Glomerular visceral epithelial cell (primary cell): ENCODE measurements around the gene GJB1.

Source experiments
- DNase-seq: peaks from one replicate; pipeline ENCODE4 v3.0.0-alpha.2; 2016; ENCODE audit errors: extremely low spot score

The GJB1 gene

GRCh38 chrX:71215338-71215912, 7.6 kb upstream of the GJB1 start:
- DNase-seq: no peak

GRCh38 chrX:71216485-71216884, 6.5 kb upstream of the GJB1 start:
- no peak for DNase-seq

DNA sequence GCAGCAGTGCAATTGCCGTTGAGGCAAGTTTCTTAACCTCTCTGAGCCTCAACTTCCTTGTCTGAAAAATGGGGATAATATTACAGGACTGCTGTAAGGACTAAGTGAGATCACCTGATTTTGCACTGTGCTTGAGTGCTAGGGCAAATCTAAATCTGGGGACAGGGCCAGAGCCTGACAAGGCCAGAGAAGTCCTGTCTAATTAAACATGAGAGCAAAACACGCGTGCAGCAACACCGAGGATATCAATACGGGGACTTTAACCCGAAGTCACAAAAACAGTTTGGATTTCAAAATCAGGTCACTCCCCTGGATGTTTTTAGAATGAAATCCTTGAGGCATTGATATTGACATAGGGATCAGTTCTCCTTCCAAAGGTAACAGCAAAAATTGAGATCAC, 5.7 kb upstream of the GJB1 start:
- no peak for DNase-seq

DNA sequence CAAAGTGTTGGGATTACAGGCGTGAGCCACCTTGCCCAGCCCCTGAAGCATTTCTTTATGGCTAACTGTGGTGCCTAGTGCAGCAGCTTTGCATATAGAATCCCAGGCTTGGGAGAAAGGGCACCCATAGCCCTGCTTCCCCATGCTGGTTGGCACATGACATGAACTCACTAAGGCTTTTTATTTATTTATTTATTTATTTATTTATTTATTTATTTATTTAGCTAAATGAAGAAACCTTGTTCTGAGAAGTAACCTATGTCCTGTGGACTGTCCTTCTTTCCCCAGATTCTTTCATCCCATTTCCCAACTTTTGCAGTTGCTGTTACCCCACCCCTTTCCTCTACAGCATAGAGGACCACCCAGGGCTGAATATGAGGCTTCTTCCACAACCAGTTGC, 1.9 kb upstream of the GJB1 start:
- no peak for DNase-seq

DNA sequence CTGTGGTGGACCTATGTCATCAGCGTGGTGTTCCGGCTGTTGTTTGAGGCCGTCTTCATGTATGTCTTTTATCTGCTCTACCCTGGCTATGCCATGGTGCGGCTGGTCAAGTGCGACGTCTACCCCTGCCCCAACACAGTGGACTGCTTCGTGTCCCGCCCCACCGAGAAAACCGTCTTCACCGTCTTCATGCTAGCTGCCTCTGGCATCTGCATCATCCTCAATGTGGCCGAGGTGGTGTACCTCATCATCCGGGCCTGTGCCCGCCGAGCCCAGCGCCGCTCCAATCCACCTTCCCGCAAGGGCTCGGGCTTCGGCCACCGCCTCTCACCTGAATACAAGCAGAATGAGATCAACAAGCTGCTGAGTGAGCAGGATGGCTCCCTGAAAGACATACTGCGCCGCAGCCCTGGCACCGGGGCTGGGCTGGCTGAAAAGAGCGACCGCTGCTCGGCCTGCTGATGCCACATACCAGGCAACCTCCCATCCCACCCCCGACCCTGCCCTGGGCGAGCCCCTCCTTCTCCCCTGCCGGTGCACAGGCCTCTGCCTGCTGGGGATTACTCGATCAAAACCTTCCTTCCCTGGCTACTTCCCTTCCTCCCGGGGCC, 1.2 kb downstream of the GJB1 start:
- DNase-seq: no peak

- DNase-seq: no peak
Observed at GRCh38 chrX:71225009-71225408, 2.0 kb downstream of the GJB1 start.

GRCh38 chrX:71225676-71226075, 2.7 kb downstream of the GJB1 start:
- no peak for DNase-seq

GRCh38 chrX:71227370-71228062, 4.5 kb downstream of the GJB1 start:
- no peak for DNase-seq

GRCh38 chrX:71228063-71228642, 5.1 kb downstream of the GJB1 start:
- no peak for DNase-seq

DNA sequence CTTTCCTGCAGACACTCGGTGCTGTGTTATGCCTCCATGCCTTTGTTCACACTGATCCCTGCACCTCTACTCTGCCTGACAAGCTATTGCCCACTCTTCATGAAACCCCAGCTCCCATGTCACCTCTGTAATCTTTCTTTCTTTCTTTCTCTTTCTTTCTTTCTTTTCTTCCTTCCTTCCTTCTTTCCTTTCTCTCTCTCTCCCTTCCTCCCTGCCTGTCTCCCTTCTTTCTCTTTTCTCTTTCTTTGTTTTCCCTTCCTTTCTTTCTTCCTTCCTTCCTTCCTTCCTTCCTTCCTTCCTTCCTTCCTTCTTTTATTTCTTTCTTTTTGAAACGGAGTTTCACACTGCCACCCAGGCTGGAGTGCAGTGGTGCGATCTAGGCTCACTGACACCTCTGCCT, 12.5 kb downstream of the GJB1 start:
- no peak for DNase-seq

GRCh38 chrX:71236836-71237235, 13.8 kb downstream of the GJB1 start:
- DNase-seq: no peak

DNA sequence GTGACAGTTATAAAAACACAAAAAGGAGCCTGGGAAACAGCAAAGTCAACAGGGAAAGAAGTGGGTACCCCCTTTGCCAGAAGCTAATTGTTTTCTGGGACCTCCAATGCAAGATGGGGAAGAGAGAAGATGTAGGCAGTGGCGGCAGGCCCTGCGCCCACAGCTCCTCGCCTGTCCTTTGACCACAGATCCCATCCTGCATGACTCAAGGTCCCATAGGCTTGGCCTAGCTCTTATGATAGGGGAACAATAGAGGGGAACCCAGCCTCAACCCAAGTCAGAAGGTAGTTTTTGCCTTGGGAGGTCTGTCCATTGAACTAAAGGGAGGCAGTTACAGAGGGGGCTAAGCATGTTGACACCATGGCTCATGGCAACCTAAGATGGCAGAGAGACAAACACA, 16.8 kb downstream of the GJB1 start:
- DNase-seq: no peak

DNA sequence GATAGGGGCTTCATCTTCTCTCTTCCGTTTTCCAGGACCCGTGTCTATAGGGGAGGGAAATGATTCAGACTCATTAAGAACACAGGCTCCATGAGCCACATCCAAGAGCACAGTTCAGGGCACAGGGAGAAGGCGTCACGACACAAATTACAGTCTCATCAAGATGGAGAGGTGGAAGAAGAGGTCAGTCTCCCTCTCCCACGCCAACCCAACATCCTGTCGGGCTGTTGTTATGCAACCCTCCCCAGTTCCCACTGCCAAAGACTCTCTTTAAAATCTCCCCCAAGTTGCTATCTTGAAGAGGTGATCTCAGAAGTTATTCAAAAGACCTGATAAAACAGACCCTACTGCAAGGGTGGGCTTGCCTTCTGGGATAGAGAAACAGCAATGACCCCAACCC, 18.3 kb downstream of the GJB1 start:
- no peak for DNase-seq

DNA sequence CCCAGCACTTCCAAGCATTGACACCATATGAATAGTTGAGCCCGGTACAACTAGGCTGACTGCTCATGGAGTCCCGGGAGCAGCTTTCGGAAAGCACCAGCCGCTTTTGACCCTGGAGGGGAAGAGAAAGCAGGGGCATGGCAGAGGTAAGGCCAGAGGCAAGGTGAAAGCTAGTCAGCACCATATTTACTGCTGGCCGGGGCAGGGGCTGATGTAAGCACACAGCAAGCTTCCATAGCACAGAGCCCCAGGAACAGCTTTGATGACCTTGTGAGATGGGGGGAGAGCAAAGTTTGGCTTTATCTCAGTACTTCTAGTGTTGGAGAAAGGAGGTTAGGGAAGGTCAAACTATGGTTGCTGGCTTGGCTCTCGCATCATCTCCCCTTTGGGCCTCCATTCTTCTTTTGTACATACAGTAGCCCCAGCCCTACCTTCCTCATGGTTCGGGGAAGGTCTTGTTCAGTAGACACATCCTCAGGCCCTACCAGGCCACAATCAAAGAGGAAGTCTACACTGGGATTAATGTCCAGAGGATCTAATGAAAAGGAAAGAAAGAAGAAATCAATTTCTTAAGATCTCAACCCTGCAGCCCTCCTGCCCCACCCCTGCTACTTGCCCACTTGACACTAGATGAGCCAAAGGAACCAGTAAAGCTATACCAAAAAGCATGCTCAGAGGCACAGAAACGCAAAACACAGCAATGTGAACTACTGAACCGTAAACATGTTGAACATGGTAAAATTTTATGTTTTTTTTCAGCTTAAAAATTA, 21.5 kb downstream of the GJB1 start:
- no peak for DNase-seq

GRCh38 chrX:71245159-71245558, 22.1 kb downstream of the GJB1 start:
- no peak for DNase-seq

DNA sequence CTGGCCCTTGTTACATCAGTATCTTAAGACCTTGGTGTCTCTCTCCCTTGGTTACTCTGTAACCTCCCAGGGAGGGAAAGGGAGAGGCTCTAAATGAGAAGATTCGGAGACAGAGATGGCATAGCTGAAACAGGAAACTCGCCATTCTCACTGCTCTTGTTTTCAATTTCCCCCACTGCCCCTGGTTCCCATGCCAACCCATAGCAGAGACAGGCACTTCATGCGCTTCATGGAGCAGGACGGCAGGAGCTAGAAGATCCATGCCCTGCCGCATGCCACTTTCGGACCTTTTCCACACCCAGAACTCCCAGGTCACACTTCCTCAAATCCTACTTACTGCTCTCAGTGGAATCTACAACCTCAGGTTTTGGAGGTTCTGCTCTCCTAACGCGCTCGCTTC, 27.8 kb downstream of the GJB1 start:
- no peak for DNase-seq

GRCh38 chrX:71251466-71251973, 28.5 kb downstream of the GJB1 start:
- no peak for DNase-seq

DNA sequence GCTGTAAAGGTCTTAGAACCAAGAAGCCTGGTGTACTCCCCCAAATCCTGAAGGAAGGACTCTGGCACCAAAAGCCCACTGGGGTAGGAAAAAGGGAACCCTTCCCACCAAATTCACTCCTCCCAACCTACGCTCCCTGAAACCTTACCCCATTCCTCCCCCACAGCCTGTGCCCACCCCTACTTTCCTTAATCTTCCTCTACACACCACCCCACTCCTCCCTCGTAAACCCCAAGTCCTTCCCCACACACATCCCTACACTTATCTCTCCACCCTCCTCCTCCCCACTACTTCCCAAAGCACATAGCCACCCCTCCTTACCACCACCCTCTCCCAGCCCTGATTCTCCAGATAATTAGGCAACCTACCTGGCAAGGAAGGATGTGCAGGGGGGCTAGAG, 29.2 kb downstream of the GJB1 start:
- no peak for DNase-seq

- peak; percentile 44 for DNase-seq
Observed at GRCh38 chrX:71253253-71254091, 30.4 kb downstream of the GJB1 start.

- DNase-seq: peak; percentile 79
Observed at GRCh38 chrX:71254092-71254963, 31.3 kb downstream of the GJB1 start, which contains the start of gene ZMYM3. ZMYM3 (minus strand) TSS chrX:71254140; CDS start chrX:71253255, 885 bp downstream.
